ENCODE data around the gene RADX. TPM values are rescaled to one million over a fixed set of nuclear protein-coding genes. Genes with fewer than 3 reads are reported as not detected.

RADX gene
- total RNA-seq, 1 experiment from 2014 or later: 0.18 TPM

DNA sequence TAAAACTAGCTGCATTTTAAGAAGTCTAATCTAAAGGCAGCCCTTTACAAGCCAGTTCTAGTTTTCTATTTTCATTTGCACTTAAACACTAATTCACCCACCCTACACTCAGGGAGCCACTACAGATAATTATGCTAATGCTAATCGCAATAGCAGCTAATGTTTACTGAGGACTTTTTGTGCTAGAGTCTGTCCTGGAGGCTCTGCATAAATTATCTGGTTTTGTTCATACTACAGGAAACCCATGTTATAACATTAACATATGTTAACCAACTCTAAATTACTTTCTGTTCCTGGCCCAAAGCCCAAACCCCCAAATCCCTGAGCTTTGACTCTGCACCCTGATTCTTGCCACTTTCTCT, 480 bp upstream of the RADX start:
- no peak for TF ChIP-seq EZH2phosphoT487 (IDR thresholded peaks at IDR 0.05; ENCODE audit: borderline replicate concordance, low read length)
- no peak for TF ChIP-seq EZH2 (IDR thresholded peaks at IDR 0.05; ENCODE audit: low read length, unreplicated experiment)
- no peak for TF ChIP-seq CTCF (conservative IDR thresholded peaks at IDR 0.05; ENCODE audit: low read depth, low read length)
- CTCF ChIA-PET: no interaction called here
- intact Hi-C loops (cut with micrococcal nuclease): no loop called here

GRCh38 chrX:106612393-106612763, 600 bp downstream of the RADX start:
- no peak overlapping the region for H3K9ac ChIP-seq (ENCODE audit: low read length)
- intact Hi-C loops (cut with micrococcal nuclease): no loop called here
- peak overlapping the region; percentile 65; the same call in 1 of the 2 replicates for H3K4me3 ChIP-seq (ENCODE audit: low read length)
- no TSS peak for BruUV-seq (replicated peaks)
- no peaks in the 10 kb centered on the region for H3K9me2 ChIP-seq (replicated peaks; ENCODE audit: low read length)
- peak; percentile 2 for DNase-seq
- 0 out of 2 replicates have a peak, but pooled peaks have one; percentile 42 for ATAC-seq
- H4K20me1 ChIP-seq (ENCODE audit: low read length): no peaks in the 10 kb centered on the region
- H3F3A ChIP-seq (ENCODE audit: low read length, unreplicated experiment): no peaks in the 10 kb centered on the region
- ChIA-PET POLR2A (ENCODE audit: unreplicated experiment) (no interaction called here), CTCF (no interaction called here)
- TF ChIP-seq EZH2phosphoT487 (IDR thresholded peaks at IDR 0.05; ENCODE audit: borderline replicate concordance, low read length) (no peak), CTCF (conservative IDR thresholded peaks at IDR 0.05; ENCODE audit: low read depth, low read length) (no peak), EZH2 (IDR thresholded peaks at IDR 0.05; ENCODE audit: low read length, unreplicated experiment) (no peak)
- peak overlapping the region; percentile 85 for H3K4me2 ChIP-seq (ENCODE audit: low read length)
- H3K9me3 ChIP-seq (ENCODE audit: low read length): no peaks in the 10 kb centered on the region
- H3K27ac ChIP-seq (ENCODE audit: low read length): no peak overlapping the region
- H3K27me3 ChIP-seq (ENCODE audit: low read length): peaks cover 61% of the 10 kb centered on the region
- H3K4me1 ChIP-seq (ENCODE audit: insufficient read depth, low read length): no peaks in the 10 kb centered on the region
- no peaks in the 10 kb centered on the region for H3K36me3 ChIP-seq (ENCODE audit: low read depth, low read length)
- peak overlapping the region; percentile 75 for H2AFZ ChIP-seq (ENCODE audit: low read length)
- no peaks in the 10 kb centered on the region for H3K79me2 ChIP-seq (ENCODE audit: low read length)

More for the DNA sequence above, 480 bp upstream of the RADX start:
- Histone ChIP-seq H3K9me2 (replicated peaks; ENCODE audit: low read length) (no peaks in the 10 kb centered on the region), H3K4me2 (ENCODE audit: low read length) (peak overlapping the region; percentile 85), H3K27ac (ENCODE audit: low read length) (no peak overlapping the region), H3K4me3 (ENCODE audit: low read length) (peak overlapping the region; percentile 65), H3K9me3 (ENCODE audit: low read length) (no peaks in the 10 kb centered on the region), H3K36me3 (ENCODE audit: low read depth, low read length) (no peaks in the 10 kb centered on the region), H3K4me1 (ENCODE audit: insufficient read depth, low read length) (no peaks in the 10 kb centered on the region), H3F3A (ENCODE audit: low read length, unreplicated experiment) (no peaks in the 10 kb centered on the region), H2AFZ (ENCODE audit: low read length) (peak overlapping the region; percentile 75), H4K20me1 (ENCODE audit: low read length) (no peaks in the 10 kb centered on the region), H3K79me2 (ENCODE audit: low read length) (no peaks in the 10 kb centered on the region), H3K27me3 (ENCODE audit: low read length) (peaks cover 56% of the 10 kb centered on the region), H3K9ac (ENCODE audit: low read length) (no peak overlapping the region)
- BruUV-seq (replicated peaks): no TSS peak
- POLR2A ChIA-PET (ENCODE audit: unreplicated experiment): no interaction called here
- DNase-seq (no peak), ATAC-seq (no peak)

GRCh38 chrX:106613277-106613676, 1.5 kb downstream of the RADX start:
- Histone ChIP-seq H4K20me1 (ENCODE audit: low read length) (no peaks in the 10 kb centered on the region), H2AFZ (ENCODE audit: low read length) (no peak overlapping the region), H3K9me2 (replicated peaks; ENCODE audit: low read length) (no peaks in the 10 kb centered on the region), H3K4me3 (ENCODE audit: low read length) (no peak overlapping the region), H3K27me3 (ENCODE audit: low read length) (peaks cover 68% of the 10 kb centered on the region), H3K27ac (ENCODE audit: low read length) (no peak overlapping the region), H3K4me2 (ENCODE audit: low read length) (no peak overlapping the region), H3K4me1 (ENCODE audit: insufficient read depth, low read length) (no peaks in the 10 kb centered on the region), H3K9ac (ENCODE audit: low read length) (no peak overlapping the region), H3F3A (ENCODE audit: low read length, unreplicated experiment) (no peaks in the 10 kb centered on the region), H3K36me3 (ENCODE audit: low read depth, low read length) (no peaks in the 10 kb centered on the region), H3K9me3 (ENCODE audit: low read length) (no peaks in the 10 kb centered on the region), H3K79me2 (ENCODE audit: low read length) (no peaks in the 10 kb centered on the region)
- POLR2A ChIA-PET (ENCODE audit: unreplicated experiment): no interaction called here
- CTCF ChIA-PET: no interaction called here
- DNase-seq (no peak), ATAC-seq (no peak)
- BruUV-seq (replicated peaks): no TSS peak
- TF ChIP-seq EZH2phosphoT487 (IDR thresholded peaks at IDR 0.05; ENCODE audit: borderline replicate concordance, low read length) (no peak), EZH2 (IDR thresholded peaks at IDR 0.05; ENCODE audit: low read length, unreplicated experiment) (no peak), CTCF (conservative IDR thresholded peaks at IDR 0.05; ENCODE audit: low read depth, low read length) (no peak)
- intact Hi-C loops (cut with micrococcal nuclease): no loop called here
